Parathyroid adenoma (tissue), 2 donors: ENCODE results near the gene NAV3.

ENCODE experiments used
- H2AFZ ChIP-seq: fragments of 300-600 bp; sonication (generic); one replicate; pipeline ENCODE4 v1.7.0; 2017; ENCODE audit warnings: antibody characterized with exemption, mild to moderate bottlenecking
- H3K27ac ChIP-seq: fragments of 300-600 bp; sonication (generic); one replicate; pipeline ENCODE4 v1.7.0; 2017
- H3K27me3 ChIP-seq: fragments of 300-600 bp; sonication (generic); one replicate; pipeline ENCODE4 v1.7.0; 2017; ENCODE audit warnings: low read length; ENCODE audit not compliant: control insufficient read depth, insufficient read depth
- H3K36me3 ChIP-seq: fragments of 300-600 bp; sonication (generic); one replicate; pipeline ENCODE4 v1.7.0; 2017; ENCODE audit warnings: low read length; ENCODE audit not compliant: control insufficient read depth, insufficient read depth
- H3K4me1 ChIP-seq: fragments of 300-600 bp; sonication (generic); one replicate; pipeline ENCODE4 v1.7.0; 2017; ENCODE audit warnings: control low read depth
- H3K4me2 ChIP-seq: fragments of 300-600 bp; sonication (generic); one replicate; pipeline ENCODE4 v1.7.0; 2017; ENCODE audit warnings: low read length
- H3K4me3 ChIP-seq: fragments of 300-600 bp; sonication (generic); one replicate; pipeline ENCODE4 v1.7.0; 2017; ENCODE audit warnings: low read depth, low read length
- H3K79me2 ChIP-seq: fragments of 300-600 bp; sonication (generic); one replicate; pipeline ENCODE4 v1.7.0; 2017; ENCODE audit warnings: control low read depth
- H3K9ac ChIP-seq: fragments of 300-600 bp; sonication (generic); one replicate; pipeline ENCODE4 v1.7.0; 2017; ENCODE audit warnings: mild to moderate bottlenecking
- H3K9me3 ChIP-seq: fragments of 300-600 bp; sonication (generic); one replicate; pipeline ENCODE4 v1.7.0; 2017; ENCODE audit warnings: low read length; ENCODE audit not compliant: control insufficient read depth
- CTCF ChIP-seq: fragments of 300-600 bp; sonication (generic); IDR thresholded peaks from one replicate; pipeline ENCODE4 v1.7.0; 2017; ENCODE audit warnings: antibody characterized with exemption, mild to moderate bottlenecking
- donor health status: primary hyperparathyroidism.

The NAV3 gene

GRCh38 chr12:78028426-78028825 is 197.7 kb downstream of the NAV3 start:
- Histone ChIP-seq H3K4me1 (no peaks in the 10 kb centered on the region), H3K4me3 (no peak overlapping the region), H3K9ac (no peak overlapping the region), H2AFZ (no peak overlapping the region), H3K9me3 (no peaks in the 10 kb centered on the region), H3K4me2 (no peak overlapping the region), H3K27ac (no peak overlapping the region), H3K27me3 (no peaks in the 10 kb centered on the region), H3K79me2 (no peaks in the 10 kb centered on the region), H3K36me3 (no peaks in the 10 kb centered on the region)
- no peak for TF ChIP-seq CTCF

- H3K9me3 ChIP-seq, result no peaks in the 10 kb centered on the region
- no peak overlapping the region for H3K27ac ChIP-seq
- TF ChIP-seq CTCF, result no peak
- no peak overlapping the region for H3K4me2 ChIP-seq
- no peaks in the 10 kb centered on the region for H3K27me3 ChIP-seq
- H2AFZ ChIP-seq, result no peak overlapping the region
- H3K9ac ChIP-seq, result no peak overlapping the region
- H3K79me2 ChIP-seq, result no peaks in the 10 kb centered on the region
- H3K36me3 ChIP-seq, result no peaks in the 10 kb centered on the region
- no peak overlapping the region for H3K4me3 ChIP-seq
- no peaks in the 10 kb centered on the region for H3K4me1 ChIP-seq
Measured at GRCh38 chr12:78034025-78034424, 203.3 kb downstream of the NAV3 start.

- H2AFZ ChIP-seq, result no peak overlapping the region
- H3K36me3 ChIP-seq, result no peaks in the 10 kb centered on the region
- no peak overlapping the region for H3K9ac ChIP-seq
- no peaks in the 10 kb centered on the region for H3K4me1 ChIP-seq
- no peak overlapping the region for H3K4me3 ChIP-seq
- H3K79me2 ChIP-seq, result no peaks in the 10 kb centered on the region
- no peaks in the 10 kb centered on the region for H3K9me3 ChIP-seq
- TF ChIP-seq CTCF, result no peak
- H3K4me2 ChIP-seq, result no peak overlapping the region
- no peak overlapping the region for H3K27ac ChIP-seq
- H3K27me3 ChIP-seq, result no peaks in the 10 kb centered on the region
Measured at GRCh38 chr12:78035901-78036606, 205.4 kb downstream of the NAV3 start.

GRCh38 chr12:78036874-78037273 is 206.2 kb downstream of the NAV3 start:
- no peak for TF ChIP-seq CTCF
- no peaks in the 10 kb centered on the region for H3K4me1 ChIP-seq
- no peak overlapping the region for H3K4me3 ChIP-seq
- H3K9ac ChIP-seq, result no peak overlapping the region
- H3K79me2 ChIP-seq, result no peaks in the 10 kb centered on the region
- H3K9me3 ChIP-seq, result no peaks in the 10 kb centered on the region
- no peak overlapping the region for H2AFZ ChIP-seq
- no peaks in the 10 kb centered on the region for H3K36me3 ChIP-seq
- H3K4me2 ChIP-seq, result no peak overlapping the region
- H3K27ac ChIP-seq, result no peak overlapping the region
- H3K27me3 ChIP-seq, result no peaks in the 10 kb centered on the region

- H3K9me3 ChIP-seq, result no peaks in the 10 kb centered on the region
- H3K79me2 ChIP-seq, result no peaks in the 10 kb centered on the region
- no peak overlapping the region for H3K4me3 ChIP-seq
- H3K4me2 ChIP-seq, result no peak overlapping the region
- no peaks in the 10 kb centered on the region for H3K27me3 ChIP-seq
- no peak for TF ChIP-seq CTCF
- H3K4me1 ChIP-seq, result no peaks in the 10 kb centered on the region
- no peak overlapping the region for H3K27ac ChIP-seq
- H3K36me3 ChIP-seq, result no peaks in the 10 kb centered on the region
- H2AFZ ChIP-seq, result no peak overlapping the region
- no peak overlapping the region for H3K9ac ChIP-seq
Measured at GRCh38 chr12:78037707-78038106, 207.0 kb downstream of the NAV3 start.
